ENCODE results near the gene KCNA3.

DNA sequence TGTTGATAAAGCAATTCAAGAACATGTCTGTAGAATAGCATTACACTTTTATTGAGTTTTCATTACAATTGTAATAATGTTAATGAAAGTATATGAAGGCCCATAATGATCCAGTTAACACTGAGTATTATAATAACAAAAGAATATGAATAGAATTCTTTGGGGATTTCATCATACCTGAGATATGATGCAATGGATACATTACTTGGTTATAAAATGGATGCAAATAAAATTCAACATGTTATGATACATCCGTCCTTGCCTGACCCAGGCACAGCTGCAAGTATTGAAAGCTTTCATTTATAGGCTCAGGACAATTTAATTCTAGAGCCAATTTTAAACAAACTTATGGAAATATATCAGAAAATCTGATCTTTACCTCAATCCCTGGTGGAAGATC, 8.2 kb upstream of the KCNA3 start:
- TF ChIP-seq, protein P1, sequence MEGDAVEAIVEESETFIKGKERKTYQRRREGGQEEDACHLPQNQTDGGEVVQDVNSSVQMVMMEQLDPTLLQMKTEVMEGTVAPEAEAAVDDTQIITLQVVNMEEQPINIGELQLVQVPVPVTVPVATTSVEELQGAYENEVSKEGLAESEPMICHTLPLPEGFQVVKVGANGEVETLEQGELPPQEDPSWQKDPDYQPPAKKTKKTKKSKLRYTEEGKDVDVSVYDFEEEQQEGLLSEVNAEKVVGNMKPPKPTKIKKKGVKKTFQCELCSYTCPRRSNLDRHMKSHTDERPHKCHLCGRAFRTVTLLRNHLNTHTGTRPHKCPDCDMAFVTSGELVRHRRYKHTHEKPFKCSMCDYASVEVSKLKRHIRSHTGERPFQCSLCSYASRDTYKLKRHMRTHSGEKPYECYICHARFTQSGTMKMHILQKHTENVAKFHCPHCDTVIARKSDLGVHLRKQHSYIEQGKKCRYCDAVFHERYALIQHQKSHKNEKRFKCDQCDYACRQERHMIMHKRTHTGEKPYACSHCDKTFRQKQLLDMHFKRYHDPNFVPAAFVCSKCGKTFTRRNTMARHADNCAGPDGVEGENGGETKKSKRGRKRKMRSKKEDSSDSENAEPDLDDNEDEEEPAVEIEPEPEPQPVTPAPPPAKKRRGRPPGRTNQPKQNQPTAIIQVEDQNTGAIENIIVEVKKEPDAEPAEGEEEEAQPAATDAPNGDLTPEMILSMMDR (IDR thresholded peaks at IDR 0.05 in 8 of 11, conservative IDR thresholded peaks at IDR 0.05 in 3 of 11): no peak
- TF ChIP-seq POLR2AphosphoS5 (IDR thresholded peaks at IDR 0.05): no peak

All from spleen (tissue), 7 donors.